HL-60 (cell line): Measurements from ENCODE around the gene EPOP.

ENCODE experiments used
- POLR2AphosphoS5 ChIP-seq: IDR thresholded peaks from 2 replicates; pipeline ENCODE4 v1.6.1; 2012; ENCODE audit warnings: low read depth
- TF ChIP-seq, protein P1 (sequence below): IDR thresholded peaks from one replicate; pipeline ENCODE4 v1.5.1; 2011; ENCODE audit warnings: low read length, control low read depth, inconsistent platforms; ENCODE audit not compliant: insufficient read depth

DNA sequence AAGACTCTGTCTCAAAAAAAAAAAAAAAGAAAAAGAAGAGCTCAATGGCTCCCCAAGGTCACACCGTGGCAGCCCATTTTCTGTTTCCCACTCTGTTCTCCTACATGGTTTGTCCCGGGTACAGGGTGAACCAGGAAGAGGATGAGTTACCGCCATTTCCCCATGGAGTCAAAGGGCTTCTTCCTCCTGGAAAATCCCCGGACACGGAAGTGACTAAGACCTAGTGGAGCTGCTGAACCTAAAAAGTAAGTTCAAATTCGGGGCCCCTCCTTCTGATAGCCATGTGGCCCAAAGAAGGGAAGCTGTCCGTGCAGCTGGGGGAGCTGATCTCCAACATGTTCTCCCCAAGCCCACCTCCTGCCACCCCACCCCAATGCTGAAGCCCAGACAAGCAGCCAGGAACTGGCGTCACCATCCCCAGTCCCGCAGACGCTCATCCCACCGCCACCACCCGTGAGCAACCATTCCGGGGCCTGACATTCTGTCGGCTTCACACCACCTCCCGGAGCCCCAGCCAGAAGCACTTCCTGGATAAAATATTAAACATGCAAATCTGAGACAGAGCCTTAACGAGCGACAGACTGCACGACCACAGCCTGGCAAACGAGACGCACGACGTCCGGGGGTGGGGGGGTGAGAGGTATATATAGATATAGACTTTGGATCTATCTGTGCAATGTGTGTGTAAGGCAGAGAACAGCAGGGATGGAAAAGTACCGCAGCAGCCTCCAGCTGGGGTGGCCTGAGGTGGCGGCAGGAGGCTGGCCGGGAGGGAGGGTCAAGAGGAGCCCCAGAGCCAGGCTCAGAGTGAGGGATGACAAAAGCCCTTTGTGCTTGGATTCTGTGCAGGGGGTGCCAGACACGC is 17.6 kb downstream of the EPOP start:
- TF ChIP-seq, protein P1, sequence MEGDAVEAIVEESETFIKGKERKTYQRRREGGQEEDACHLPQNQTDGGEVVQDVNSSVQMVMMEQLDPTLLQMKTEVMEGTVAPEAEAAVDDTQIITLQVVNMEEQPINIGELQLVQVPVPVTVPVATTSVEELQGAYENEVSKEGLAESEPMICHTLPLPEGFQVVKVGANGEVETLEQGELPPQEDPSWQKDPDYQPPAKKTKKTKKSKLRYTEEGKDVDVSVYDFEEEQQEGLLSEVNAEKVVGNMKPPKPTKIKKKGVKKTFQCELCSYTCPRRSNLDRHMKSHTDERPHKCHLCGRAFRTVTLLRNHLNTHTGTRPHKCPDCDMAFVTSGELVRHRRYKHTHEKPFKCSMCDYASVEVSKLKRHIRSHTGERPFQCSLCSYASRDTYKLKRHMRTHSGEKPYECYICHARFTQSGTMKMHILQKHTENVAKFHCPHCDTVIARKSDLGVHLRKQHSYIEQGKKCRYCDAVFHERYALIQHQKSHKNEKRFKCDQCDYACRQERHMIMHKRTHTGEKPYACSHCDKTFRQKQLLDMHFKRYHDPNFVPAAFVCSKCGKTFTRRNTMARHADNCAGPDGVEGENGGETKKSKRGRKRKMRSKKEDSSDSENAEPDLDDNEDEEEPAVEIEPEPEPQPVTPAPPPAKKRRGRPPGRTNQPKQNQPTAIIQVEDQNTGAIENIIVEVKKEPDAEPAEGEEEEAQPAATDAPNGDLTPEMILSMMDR, result no peak
- TF ChIP-seq POLR2AphosphoS5, result no peak
